CD4-positive, alpha-beta T cell treated with Interleukin-2 at 100 ng/mL for 4 hours (primary cell): ENCODE data around the gene CHST15.
"Not testable (repeated sequence)": the region's sequence is repeated elsewhere in the genome, so short reads cannot be mapped to it uniquely, and the experiment has no call there.

Experiments
- DNase-seq: peaks from one replicate; pipeline ENCODE4 v3.0.0-alpha.2; 2020; ENCODE audit warnings: low spot score

CHST15 gene

GRCh38 chr10:124124123-124124768 lies 30.8 kb upstream of the CHST15 start:
- no peak for DNase-seq

DNA sequence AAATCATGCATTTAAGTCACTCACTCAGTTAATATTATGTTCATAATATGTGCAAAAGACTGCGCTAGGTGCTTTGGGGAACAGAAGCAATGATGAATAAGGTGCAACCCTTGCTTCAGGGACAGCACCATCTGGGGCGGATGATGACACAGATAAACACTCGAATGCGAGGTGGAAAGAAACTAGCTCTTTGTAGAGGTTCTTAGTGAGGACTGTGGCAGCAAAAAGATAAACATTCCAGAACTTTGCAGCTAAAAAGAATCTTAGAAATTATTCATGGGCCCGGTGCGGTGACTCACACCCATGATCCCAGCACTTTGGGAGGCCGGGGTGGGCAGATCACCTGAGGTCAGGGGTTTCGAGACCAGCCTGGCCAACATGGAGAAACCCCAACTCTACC lies 29.8 kb upstream of the CHST15 start:
- no peak for DNase-seq

- no peak for DNase-seq
Measured at GRCh38 chr10:124122211-124122610, 28.8 kb upstream of the CHST15 start.

DNA sequence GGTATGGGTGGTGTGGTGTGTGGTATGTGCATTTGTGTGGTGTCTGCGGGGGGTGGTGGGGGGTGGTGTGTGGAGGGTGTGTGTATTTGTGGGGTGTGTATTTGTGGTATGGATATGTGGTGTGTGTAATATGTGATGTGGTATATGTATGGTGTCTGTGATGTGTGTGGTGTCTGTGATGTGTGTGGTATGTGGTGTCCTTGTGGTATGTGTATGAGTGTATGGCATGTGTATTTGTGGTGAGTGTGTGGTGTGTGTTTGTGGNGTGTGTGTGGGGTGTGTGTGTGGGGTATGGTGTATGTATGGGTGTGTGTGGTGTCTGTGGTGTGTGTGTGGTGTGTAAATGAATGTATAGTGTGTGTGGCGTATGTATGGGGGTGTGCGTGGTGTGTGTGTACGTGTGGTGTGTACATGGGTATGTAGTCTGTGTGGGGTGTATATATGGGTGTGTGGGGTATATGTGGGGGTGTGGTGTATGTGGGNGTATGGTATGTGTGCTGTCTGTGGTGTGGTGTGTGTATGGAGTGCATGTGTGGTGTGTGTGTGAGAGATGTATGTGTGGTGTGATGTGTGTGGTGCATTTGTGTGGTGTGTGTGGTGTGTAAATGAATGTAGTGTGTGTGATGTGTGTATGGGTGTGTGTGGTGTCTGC lies 27.1 kb upstream of the CHST15 start:
- DNase-seq: no peak

- DNase-seq: no peak
Measured at GRCh38 chr10:124119946-124120345, 26.5 kb upstream of the CHST15 start.

GRCh38 chr10:124119216-124119615 lies 25.8 kb upstream of the CHST15 start:
- DNase-seq: no peak

DNA sequence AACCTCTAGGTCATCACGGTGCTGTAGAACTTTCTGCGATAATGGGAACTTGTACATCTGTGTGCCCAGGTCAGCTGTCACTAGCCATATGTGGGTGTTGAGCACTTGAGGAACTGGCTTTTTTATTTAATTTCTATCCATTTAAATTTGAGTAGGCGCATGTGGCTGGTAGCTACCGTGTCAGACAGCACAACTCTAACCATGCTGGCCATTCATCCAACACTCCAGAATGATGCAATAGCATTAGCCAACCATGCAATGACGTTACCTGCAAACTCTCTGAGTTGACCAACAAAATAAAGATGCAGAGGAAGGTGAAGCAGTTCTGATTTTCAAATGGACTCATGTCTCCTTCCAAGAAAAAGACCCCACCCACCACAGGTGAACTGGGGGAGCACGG lies 24.4 kb upstream of the CHST15 start:
- DNase-seq: no peak

DNA sequence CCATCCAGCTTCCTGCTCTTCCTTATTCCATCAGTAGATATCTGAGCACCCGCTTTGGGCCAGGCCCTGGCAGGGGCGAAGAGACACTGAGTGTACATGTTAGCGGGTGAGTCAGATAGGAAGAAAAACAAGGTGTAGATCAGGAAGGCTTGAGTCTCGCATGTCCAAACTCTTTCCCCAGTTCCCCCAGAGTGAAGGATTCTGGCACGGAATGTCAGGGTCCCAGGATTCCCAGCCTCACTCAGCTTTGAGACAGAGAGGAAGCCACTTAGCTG lies 24.1 kb upstream of the CHST15 start:
- DNase-seq: no peak

- no peak for DNase-seq
Measured at GRCh38 chr10:124116771-124117510, 23.5 kb upstream of the CHST15 start.

DNA sequence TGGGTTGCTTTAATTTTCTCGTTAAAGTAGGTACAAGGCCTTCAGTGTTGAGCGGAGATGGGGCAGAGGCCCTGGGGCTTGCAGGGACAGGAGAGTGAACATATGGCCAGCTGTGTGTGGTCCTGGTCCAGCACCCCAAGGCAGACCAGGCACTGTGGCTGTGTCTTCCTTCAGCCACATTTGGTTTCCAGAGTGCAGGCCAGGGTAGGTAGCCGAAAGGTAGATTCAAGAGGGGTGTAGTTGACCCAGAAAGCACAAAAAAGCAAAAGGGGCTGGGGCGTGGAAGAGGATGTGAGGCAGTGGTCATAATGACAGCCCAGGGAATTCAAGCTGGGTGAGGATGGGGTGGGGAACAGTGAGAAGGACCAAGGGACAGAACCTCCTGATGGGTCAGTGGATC lies 21.3 kb upstream of the CHST15 start:
- DNase-seq: no peak

DNA sequence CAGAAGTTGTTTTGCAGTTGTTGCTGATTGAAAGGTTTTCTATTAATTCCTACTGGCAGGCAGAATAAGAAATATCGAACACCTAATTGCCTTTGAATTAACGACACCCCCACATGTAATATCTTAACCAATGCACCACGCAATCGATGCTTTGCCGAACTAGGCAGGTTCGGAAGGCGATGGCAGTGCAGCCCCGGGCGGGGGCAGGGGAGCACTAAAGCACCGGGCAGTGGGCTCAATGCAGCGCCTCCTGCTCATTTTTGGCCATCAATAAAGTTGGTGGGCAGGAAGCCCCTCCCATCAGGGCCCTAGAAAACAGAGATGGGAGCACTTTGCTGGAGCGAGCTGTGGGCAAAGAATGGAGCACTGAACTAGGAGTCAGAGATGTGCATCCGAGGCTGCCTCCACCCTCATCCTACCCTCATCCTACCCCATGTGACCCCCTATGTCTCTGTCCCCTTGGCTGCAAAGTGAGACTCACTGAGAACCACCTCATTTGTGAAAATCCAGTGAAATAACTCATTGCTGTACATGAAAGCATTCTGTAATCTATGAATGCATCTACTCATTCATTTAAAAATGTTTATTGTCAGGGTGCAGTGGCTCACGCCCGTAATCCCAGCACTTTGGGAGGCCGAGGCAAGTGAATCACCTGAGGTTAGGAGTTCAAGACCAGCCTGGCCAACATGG lies 19.6 kb upstream of the CHST15 start:
- no peak for DNase-seq

DNA sequence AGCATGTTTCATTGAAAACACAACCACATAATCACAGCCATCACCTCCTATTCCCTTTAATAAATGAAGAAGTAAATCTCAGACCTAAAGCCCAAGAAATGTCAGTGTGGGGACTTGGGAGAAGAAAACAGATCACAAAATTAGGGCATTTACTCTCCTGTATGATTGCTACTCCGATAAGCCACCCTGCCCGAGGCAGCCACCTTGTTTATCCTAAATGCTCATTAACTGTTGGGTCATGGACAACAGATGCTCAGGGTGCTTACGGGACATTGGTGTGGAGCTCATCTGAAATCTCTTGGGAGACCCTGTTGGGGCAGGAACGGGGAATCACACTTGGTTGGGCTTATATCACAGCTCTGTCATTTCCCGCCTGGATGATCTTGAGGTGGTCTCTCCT lies 17.5 kb upstream of the CHST15 start:
- no peak for DNase-seq

- no peak for DNase-seq
Measured at GRCh38 chr10:124109261-124109660, 15.9 kb upstream of the CHST15 start.

DNA sequence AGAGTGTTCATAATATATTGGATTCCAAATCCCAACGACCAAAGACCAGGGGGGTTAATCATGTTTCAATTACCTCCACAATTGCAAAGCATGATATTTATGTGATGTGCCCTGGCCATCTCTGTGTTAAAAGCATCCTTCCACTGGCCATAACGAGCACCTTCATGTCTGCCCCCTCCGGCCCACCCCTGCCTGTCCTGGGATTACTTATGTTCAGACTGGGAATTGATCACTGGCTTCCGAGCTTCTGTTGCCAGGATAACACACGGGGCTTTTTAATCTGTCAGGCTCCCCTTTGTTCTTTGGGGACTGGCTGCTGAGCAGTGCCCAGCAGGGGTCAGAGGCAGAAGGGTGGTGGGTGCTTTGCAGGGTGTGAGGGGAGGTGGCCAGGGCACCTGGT lies 13.7 kb upstream of the CHST15 start:
- DNase-seq: no peak

GRCh38 chr10:124106241-124106879 lies 13.0 kb upstream of the CHST15 start:
- no peak for DNase-seq

DNA sequence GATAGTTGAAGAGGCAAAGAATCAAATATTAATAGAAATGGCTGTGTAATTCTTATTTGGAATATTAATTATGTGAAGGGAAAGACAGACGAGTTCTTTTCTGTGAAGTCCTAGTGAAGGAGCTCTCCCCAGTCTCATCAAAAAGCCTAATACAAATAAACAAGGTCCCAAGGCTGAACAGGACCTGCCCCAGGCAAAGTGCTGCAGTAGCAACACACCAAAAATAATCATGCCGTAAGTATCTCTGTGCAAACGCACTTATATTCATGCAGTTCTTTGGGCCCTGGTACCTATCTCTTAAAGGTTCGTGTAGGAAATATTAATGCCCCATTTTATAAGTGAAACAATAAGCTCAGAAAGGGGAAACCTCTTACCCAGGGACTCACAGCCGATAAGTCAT lies 12.2 kb upstream of the CHST15 start:
- no peak for DNase-seq

DNA sequence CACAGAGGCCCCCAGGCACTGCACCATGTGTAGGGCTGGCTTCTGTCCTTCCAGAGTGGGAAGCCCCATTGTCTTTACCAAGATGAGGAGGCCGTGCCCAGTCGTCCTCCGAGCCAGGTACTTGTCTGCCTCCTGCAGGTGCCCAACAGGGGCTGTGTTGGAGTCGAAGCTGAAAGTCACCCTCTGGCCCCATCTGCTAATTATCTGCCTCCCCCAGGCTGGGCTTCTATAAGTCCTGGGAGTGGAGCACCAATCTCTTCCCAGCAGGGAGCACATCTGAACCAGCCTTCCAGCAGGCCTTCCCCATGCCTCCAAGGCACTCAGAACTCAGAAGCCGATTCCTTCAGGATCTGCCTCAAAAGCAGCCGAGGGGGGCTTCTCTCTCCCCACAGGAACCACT lies 11.6 kb upstream of the CHST15 start:
- no peak for DNase-seq

DNA sequence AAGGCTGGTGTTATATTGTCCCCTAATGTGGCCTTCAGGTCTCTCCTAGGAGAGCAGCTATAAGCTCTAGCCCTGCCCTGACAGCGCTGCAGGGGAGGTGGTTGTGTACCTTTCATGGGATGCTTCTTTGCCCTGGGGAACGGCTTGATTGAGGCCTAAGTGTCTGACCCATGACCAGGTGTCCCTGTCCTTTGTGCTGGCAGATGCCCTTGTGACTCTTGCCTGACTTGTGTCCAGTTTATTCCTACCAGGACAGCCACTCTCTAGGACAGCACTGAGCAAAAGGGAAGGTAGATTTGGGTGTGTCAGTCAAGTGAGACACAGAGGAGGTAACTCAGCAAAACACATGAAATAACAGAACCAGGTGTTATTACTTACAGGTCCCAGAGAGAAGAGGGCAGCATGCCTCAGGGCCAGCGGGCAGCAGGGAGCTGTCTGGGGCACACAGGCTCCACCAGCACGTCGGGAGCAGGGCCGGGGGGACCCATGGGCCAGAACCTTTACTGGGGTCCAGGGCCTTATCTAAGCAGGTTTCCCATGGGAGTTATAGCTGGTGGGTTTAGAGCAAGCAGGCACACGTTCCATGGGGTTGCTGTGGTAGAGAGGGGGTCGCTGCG lies 10.7 kb upstream of the CHST15 start:
- no peak for DNase-seq

DNA sequence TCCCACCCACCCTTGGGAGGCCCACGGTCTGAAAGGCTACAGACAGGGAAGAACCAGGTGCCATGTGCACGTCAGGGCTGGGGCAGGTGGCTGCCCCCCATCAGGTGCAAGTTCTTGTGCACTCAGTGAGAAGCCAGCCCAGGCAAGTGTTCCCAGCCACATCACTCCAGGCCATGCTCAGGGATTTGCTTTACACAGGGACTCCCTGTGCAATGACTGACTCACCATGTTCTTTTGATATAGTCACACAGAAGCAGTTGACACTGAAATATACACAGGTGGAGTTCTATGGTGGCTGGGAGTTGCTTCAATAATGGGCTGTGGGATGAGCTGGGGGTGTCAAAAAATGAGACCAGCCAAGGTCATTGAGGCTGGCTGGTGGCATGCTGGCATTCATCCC lies 8.0 kb upstream of the CHST15 start:
- DNase-seq: no peak

- DNase-seq: not testable (repeated sequence)
Measured at GRCh38 chr10:124100651-124101050, 7.3 kb upstream of the CHST15 start.

- no peak for DNase-seq
Measured at GRCh38 chr10:124100124-124100523, 6.7 kb upstream of the CHST15 start.

GRCh38 chr10:124099604-124100003 lies 6.2 kb upstream of the CHST15 start:
- no peak for DNase-seq
